HG03575 (cell line): ENCODE results near the gene CTDNEP1.

ENCODE experiments used
- ATAC-seq: cut with Tn5 transposase; IDR thresholded peaks from one replicate; pipeline ENCODE4 v1.9.1; 2021; ENCODE audit not compliant: unreplicated experiment, insufficient number of reproducible peaks, low FRiP score; ENCODE audit errors: extremely low read depth

Gene CTDNEP1

GRCh38 chr17:7281074-7281952 lies 29.8 kb upstream of the CTDNEP1 start, which contains the start of gene SLC2A4:
Gene SLC2A4, plus strand, starts transcription at chr17:7281718. Its CDS starts 217 bp downstream, at chr17:7281935.
- no peak for ATAC-seq

DNA sequence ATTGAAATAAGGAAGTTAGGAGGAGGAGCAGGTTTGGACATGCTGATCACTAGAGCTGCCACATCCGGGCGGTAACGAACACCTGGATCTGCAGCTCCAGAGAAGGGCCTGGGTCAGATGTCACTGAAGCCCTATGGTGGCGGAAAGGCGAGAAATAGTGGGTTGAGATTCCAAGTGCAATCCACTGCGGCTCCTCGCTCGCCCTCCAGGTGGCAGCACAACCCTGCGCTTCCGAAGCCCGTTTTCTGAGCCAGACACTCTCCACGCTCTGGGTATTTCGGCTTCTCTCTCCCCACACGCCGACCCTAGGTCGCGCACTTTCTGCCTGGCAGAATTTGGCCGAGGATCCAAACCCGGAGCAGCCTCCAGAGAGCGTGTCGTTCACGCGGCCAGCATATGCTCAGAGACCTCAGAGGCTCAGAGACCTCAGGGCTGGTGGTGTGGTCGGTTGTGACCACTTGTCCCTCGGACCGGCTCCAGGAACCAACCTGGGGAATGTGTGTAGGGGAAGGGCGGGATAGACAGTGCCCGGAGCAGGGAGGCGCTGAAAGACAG lies 29.1 kb upstream of the CTDNEP1 start:
- ATAC-seq: no peak

DNA sequence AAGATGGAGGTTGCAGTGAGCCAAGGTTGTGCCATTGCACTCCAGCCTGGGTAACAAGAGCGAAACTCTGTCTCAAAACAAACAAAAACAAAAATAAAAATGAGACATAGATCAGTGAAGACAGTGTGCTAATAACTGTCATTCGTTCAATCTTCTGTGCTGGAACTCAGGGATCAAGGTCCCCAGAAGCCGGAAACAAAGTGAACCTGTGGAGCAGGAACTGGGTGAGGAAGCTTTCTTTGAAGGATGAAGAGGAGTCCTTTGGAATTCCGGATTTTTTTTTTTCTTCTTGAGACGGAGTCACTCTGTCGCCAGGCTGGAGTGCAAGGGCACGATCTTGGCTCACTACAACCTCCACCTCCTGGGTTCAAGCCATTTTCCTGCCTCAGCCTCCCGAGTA lies 27.9 kb upstream of the CTDNEP1 start:
- no peak for ATAC-seq

DNA sequence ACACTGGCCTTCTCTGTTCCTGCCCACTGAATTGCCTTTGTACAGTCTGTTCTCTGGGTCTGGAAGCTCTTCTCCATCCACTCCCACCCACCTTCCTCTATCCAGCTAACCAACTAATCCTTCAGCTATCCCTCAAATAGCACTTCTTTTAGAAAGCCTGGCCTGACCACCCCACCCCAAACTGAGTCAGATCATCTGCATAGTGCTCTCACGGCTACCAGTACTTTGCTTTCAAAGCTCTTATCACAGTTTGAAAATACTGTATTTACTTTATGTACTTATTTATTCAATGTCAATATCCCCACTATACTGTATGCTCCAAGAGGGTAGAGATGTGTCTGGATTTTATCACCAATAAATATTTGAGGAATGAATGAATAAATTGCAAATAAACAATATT lies 15.2 kb upstream of the CTDNEP1 start:
- no peak for ATAC-seq

GRCh38 chr17:7263801-7264078 lies 12.2 kb upstream of the CTDNEP1 start:
- ATAC-seq: no peak

DNA sequence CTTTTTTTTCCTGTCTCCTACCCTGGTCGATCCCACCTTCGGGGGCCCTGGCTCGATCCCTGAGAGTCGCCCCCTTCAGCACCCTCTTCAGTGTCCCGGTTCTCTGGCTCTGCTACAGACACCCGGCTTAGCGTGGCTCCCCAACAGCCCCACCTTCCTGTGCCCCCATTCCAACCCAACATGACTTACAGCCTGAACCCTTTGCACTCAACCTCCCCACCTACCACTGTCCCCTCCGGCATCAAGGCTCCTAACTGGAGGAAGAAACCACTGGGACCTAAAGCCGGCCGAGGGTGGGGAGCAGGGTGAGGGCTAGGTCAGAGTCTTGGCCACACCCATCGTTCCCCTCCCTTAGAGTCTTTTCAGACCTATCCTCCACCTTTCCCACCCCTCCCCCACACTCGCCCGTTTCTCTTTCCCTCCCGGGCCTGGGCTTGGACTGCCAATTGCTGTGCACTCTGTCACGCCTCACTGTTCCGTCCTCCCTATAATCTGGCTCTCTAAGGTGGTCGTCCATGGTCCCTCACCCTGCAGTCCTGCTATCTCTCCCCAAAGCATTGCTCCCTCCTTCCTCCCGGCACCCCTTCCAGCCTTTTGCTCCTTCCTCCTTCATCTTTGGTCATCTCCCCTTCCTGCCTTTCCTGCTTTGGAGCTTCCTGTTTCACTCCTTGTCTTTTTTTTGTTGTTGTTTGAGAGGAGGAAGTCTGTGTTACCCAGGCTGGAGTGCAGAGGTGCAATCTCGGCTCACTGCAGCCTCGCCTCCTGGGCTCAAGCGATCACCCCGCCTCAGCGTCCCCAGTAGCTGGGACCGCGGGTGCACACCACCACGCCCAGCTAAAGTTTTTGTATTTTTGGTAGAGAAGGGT lies 11.6 kb upstream of the CTDNEP1 start:
- ATAC-seq: no peak

GRCh38 chr17:7262192-7262934 lies 10.8 kb upstream of the CTDNEP1 start, which contains the start of gene CLDN7:
Gene CLDN7, minus strand, starts transcription at chr17:7262478. Its CDS starts 435 bp downstream, at chr17:7262043.
- no peak for ATAC-seq

GRCh38 chr17:7261379-7262191 lies 10.1 kb upstream of the CTDNEP1 start:
- ATAC-seq: no peak

DNA sequence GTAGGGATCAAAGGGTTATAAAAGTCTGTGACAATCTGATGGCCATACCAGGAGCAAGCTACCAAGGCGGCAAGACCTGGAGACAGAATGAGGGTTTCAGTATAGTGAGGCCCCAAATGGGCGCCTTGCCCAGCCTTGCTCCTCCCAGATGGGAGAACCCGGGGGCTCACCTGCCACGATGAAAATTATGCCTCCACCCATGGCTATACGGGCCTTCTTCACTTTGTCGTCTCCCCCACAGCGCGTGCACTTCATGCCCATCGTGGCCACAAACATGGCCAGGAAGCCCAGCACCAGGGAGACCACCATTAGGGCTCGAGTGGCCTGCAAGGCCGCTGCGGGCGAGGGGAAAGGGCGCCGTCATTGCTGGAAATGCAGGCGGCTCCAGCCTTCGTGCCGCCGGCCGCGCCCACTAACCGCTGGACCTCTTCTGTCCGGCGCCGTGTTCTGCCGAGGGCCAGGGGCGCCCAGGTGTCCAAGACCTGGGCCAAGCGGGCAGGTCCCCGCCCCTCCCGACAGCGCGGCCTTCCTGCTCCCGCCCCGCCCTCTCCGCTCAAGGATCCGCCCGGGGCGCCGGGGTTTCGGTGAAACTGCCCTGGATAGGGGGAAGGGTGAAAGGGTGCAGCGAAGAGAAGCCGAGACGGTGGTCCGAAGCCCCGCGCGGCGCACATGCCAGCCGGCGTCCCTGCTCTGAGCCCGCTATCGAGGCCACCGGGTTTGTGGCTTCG lies 9.3 kb upstream of the CTDNEP1 start:
- ATAC-seq: no peak

DNA sequence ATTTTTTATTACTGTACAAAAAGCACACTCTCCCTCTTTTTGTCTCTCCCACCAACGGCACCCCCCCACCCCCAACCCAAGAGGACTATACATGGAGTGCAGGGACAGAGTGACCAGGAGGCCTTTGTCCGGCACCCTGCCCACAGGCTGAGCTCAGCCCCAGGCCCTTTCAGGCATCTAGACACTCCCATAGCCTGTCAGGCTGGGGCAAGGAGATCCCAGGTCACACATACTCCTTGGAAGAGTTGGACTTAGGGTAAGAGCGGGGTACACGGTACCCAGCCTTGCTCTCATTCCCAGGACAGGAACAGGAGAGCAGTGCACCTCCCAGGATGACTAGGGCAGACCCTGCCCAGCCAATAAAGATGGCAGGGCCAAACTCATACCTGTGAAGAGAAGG lies 8.6 kb upstream of the CTDNEP1 start:
- no peak for ATAC-seq

- no peak for ATAC-seq
Observed at GRCh38 chr17:7259555-7259889, 8.0 kb upstream of the CTDNEP1 start.

- ATAC-seq: no peak
Observed at GRCh38 chr17:7258731-7259554, 7.4 kb upstream of the CTDNEP1 start.

- no peak for ATAC-seq
Observed at GRCh38 chr17:7256766-7257456, 5.4 kb upstream of the CTDNEP1 start.

DNA sequence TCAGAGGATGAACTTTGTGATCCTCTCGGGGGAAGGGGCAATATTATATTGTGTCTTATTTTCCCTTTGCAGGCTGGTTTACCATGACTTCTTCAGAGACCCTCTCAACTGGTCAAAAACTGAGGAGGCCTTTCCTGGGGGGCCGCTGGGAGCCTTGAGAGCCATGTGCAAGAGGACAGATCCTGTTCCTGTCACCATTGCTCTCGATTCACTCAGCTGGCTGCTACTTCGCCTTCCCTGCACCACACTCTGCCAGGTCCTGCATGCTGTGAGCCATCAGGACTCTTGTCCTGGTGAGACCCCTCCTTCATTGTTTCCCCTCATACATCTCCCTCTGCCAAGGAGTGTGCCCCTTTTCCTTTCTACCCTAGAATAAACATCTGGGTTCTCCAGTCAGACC lies 3.0 kb upstream of the CTDNEP1 start:
- ATAC-seq: no peak

DNA sequence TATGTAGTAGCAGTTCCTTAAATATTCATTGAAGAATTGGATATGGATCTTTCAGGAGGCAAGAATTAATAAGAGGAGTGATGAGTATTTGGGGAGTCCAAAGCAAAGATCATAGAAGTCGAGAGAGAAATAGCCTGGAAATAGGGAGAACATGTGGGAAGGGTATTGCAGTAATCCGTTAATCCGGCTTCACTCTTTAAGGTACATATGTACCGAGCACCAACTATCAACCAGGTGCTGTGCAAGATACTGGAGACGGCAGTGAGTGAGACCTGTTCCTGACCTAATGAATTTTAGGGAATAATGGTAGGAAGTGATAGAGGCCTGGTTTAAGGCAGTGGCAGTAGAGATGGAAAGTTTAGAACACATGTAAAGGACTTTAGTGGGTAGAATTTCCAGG lies 1.5 kb upstream of the CTDNEP1 start:
- ATAC-seq: no peak

GRCh38 chr17:7252176-7253043 lies 876 bp upstream of the CTDNEP1 start, which contains the start of gene ELP5:
Gene ELP5, plus strand, starts transcription at chr17:7252215. Its CDS starts 336 bp downstream, at chr17:7252551.
- no peak for ATAC-seq
